CD4-positive, alpha-beta memory T cell (primary cell): ENCODE data around the gene CTDSP2. TPM values are rescaled to one million over a fixed set of nuclear protein-coding genes. Genes with fewer than 3 reads are reported as not detected.

Source experiments
- CTCF ChIA-PET: fragments of 350-600 bp; sonication (Branson Sonifier 250); formaldehyde crosslinking; loops from one replicate; lab custom pipeline; 2021; ENCODE audit warnings: inconsistent platforms; ENCODE audit not compliant: partially characterized antibody; lab: Charles Lee
- POLR2A ChIA-PET: fragments of 350-600 bp; sonication (Branson Sonifier 250); formaldehyde crosslinking; loops from one replicate; lab custom pipeline; 2021; ENCODE audit not compliant: partially characterized antibody; lab: Charles Lee
- DNase-seq, 5 donors: peaks; one replicate each; pipeline versions ENCODE4 v3.0.0 to v3.0.0-alpha.2; 2020 to 2022; ENCODE audit warnings: mixed read lengths in 1 of 5
- H3K27ac ChIP-seq: one replicate; pipeline ENCODE4 v1.7.0; 2013; ENCODE audit warnings: low read depth, low read length
- H3K27me3 ChIP-seq: 2 replicates; pipeline ENCODE4 v1.7.0; 2013; ENCODE audit warnings: mild to moderate bottlenecking, low read length, moderate library complexity; ENCODE audit not compliant: insufficient read depth
- H3K36me3 ChIP-seq: 2 replicates; pipeline ENCODE4 v1.7.0; 2013; ENCODE audit warnings: mild to moderate bottlenecking, low read length, moderate library complexity; ENCODE audit not compliant: insufficient read depth
- H3K4me1 ChIP-seq: 2 replicates; pipeline ENCODE4 v1.7.0; 2013; ENCODE audit warnings: mild to moderate bottlenecking, low read length, moderate library complexity; ENCODE audit not compliant: insufficient read depth
- H3K4me3 ChIP-seq, 2 donors: one replicate each; pipeline ENCODE4 v1.7.0; 2013; ENCODE audit warnings: low read length in 2 of 2, mild to moderate bottlenecking in 1 of 2
- H3K9me3 ChIP-seq, 2 donors: one replicate each; pipeline ENCODE4 v1.7.0; 2013; ENCODE audit warnings: low read length in 2 of 2, control low read depth in 1 of 2; ENCODE audit not compliant: control insufficient read depth in 1 of 2
- H3K27ac Mint-ChIP-seq, 7 donors: one replicate each; pipeline ENCODE4 v1.8.0; 2020 to 2021; ENCODE audit warnings: mixed read lengths in 7 of 7, mild to moderate bottlenecking in 6 of 7, inconsistent platforms in 3 of 7, moderate library complexity in 3 of 7
- H3K27me3 Mint-ChIP-seq, 2 donors: one replicate each; pipeline ENCODE4 v1.8.0; 2020 to 2021; ENCODE audit warnings: mixed read lengths in 2 of 2
- H3K36me3 Mint-ChIP-seq, 2 donors: one replicate each; pipeline ENCODE4 v1.8.0; 2020 to 2021; ENCODE audit warnings: mixed read lengths in 2 of 2, inconsistent platforms in 1 of 2, mild to moderate bottlenecking in 1 of 2
- H3K4me1 Mint-ChIP-seq, 4 donors: one replicate each; pipeline ENCODE4 v1.8.0; 2020 to 2021; ENCODE audit warnings: mixed read lengths in 4 of 4, mild to moderate bottlenecking in 1 of 4
- H3K4me3 Mint-ChIP-seq, 8 donors: one replicate each; pipeline ENCODE4 v1.8.0; 2020 to 2021; ENCODE audit warnings: mixed read lengths in 8 of 8, mild to moderate bottlenecking in 7 of 8, moderate library complexity in 6 of 8, inconsistent platforms in 3 of 8
- H3K9me3 Mint-ChIP-seq, 8 donors: one replicate each; pipeline ENCODE4 v1.8.0; 2020 to 2021; ENCODE audit warnings: mixed read lengths in 8 of 8, mild to moderate bottlenecking in 5 of 8, inconsistent platforms in 3 of 8, moderate library complexity in 1 of 8
- intact Hi-C: fragments of 100-400 bp; cut with micrococcal nuclease; formaldehyde crosslinking; loops from one replicate; pipeline ENCODE4 v1.15.1; 2023
- polyA plus RNA-seq, 2 donors: library from polyadenylated mRNA; unstranded; fragments of 300-500 nt; fragmentation: Illumina TruSeq; gene quantifications; one replicate each; pipeline ENCODE4 v1.2.3, GENCODE V29; 2021
- total RNA-seq, 2 experiments: library from RNA; stranded (reverse); gene quantifications; one replicate each; pipeline ENCODE4 v1.2.3, GENCODE V29; 2021

Gene CTDSP2
- total and polyA plus RNA-seq, 4 experiments from 2014 or later: 57.7 to 285 (median 174) TPM

DNA sequence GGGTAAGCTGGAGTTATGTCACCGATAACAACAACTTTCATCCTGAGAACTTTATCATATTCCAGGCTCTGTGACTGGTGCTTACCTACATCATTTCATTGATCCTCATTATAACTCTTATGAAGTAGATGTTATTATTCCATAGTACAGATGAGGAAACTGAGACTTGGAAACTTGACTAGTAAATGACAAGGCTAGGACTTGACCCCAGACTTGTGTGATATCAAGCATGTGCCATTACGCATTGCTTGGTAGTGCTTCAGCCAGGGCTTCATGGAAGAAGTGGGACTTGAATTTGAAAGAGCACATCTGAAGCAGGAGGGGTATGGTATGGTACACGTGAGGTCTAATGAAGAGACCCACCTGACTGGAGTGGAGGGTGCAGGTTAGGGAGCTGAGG is 39.9 kb downstream of the CTDSP2 start:
- H3K36me3 Mint-ChIP-seq: peaks cover 9 to 58% of the 10 kb centered on the region in 2 donors
- no peak overlapping the region for H3K4me3 Mint-ChIP-seq
- POLR2A ChIA-PET: interaction anchor here (0.6 to 0.8 kb wide), 2 partner anchors 11 to 36 kb away, joined by 3 to 5 read pairs; partner anchors contain the start of gene AVIL
- H3K36me3 ChIP-seq: peaks cover 22% of the 10 kb centered on the region
- DNase-seq: no peak
- H3K4me1 Mint-ChIP-seq: peaks cover 0 to under 1% (median 0%) of the 10 kb centered on the region in 4 donors
- CTCF ChIA-PET: interaction anchor here (1.2 to 7.3 kb wide), 6 partner anchors 9 to 98 kb away, joined by 3 to 125 read pairs (median 4); no protein-coding TSS in a partner anchor
- H3K9me3 ChIP-seq: no peaks in the 10 kb centered on the region
- no peaks in the 10 kb centered on the region for H3K4me1 ChIP-seq
- intact Hi-C loops: no loop called here
- peaks cover 0 to 1% (median 0%) of the 10 kb centered on the region in 8 donors for H3K9me3 Mint-ChIP-seq
- H3K27ac ChIP-seq: no peak overlapping the region
- no peaks in the 10 kb centered on the region for H3K27me3 ChIP-seq
- no peaks in the 10 kb centered on the region for H3K27me3 Mint-ChIP-seq
- no peak overlapping the region for H3K4me3 ChIP-seq
- H3K27ac Mint-ChIP-seq: peak overlapping the region in 3 of 7 donors; percentile 61 to 73 (median 72)

DNA sequence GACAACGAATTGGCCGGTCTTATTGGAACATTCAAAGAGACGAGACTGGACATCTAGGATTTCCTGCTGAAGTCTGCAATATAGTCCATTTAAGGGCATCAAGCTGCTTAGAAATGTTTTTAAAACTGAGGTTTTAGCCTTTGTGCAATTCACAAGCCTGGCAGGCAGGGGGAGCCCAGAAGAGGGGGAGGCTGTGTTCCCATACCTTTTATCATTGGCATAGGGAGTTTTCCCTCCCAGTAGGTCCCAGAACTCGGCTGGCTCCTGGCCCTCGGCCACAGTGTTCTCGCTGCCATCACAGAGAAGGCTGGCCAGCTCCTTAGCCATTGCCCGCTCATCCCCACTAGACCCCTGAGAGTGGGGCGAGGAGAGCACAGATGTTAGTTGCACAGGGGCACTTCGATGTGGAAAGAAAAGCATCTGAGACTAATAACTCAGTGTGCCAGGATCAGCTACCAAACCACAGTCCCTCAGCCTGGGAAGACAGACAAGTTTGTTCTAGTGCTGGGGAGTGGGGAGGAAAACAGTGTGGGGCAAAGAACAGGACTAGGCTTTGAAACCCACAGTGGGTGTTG is 43.1 kb downstream of the CTDSP2 start:
- ChIA-PET CTCF (interaction anchor here (0.6 to 7.3 kb wide), 21 partner anchors 9 to 170 kb away, joined by 3 to 125 read pairs (median 9); partner anchors contain the start of gene AVIL), POLR2A (interaction anchor here (0.7 to 2.0 kb wide), 4 partner anchors 9 to 100 kb away, joined by 3 to 10 read pairs (median 4); partner anchors contain the start of gene AVIL)
- Histone ChIP-seq H3K9me3 (no peaks in the 10 kb centered on the region), H3K4me1 (no peaks in the 10 kb centered on the region), H3K36me3 (peaks cover 30% of the 10 kb centered on the region), H3K27ac (no peak overlapping the region), H3K27me3 (no peaks in the 10 kb centered on the region), H3K4me3 (no peak overlapping the region)
- Mint-ChIP-seq H3K4me3 (no peak overlapping the region), H3K36me3 (peaks cover 15 to 61% of the 10 kb centered on the region in 2 donors), H3K4me1 (no peaks in the 10 kb centered on the region), H3K9me3 (peaks cover 0 to 1% (median 0%) of the 10 kb centered on the region in 8 donors), H3K27ac (peak overlapping the region in 4 of 7 donors; percentile 22 to 64 (median 33)), H3K27me3 (no peaks in the 10 kb centered on the region)
- intact Hi-C loops: loop anchor here (1.0 kb wide), 2 partner anchors 28 to 102 kb away; no protein-coding TSS in a partner anchor
- peak in 4 of 5 donors; percentile 13 to 31 (median 26) for DNase-seq

DNA sequence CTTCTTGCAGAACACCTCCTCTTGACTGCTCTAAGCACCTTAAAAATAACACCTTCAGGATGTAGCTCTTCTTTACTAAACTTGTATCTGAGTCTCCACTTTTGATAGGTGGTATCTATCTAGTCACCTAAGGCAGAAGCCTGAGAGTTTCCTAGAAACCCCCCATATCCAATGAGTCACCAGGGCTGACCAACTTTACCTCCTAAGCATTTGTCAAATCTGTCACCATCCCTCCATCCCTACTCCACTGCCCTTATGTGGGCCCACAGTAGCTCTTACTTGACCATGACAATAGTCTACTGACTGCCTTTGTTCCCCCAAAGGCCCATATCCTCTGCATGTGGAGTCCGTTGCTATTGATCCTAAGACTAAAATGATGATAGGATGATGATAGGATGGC is 43.9 kb downstream of the CTDSP2 start:
- Histone ChIP-seq H3K9me3 (no peaks in the 10 kb centered on the region), H3K27me3 (no peaks in the 10 kb centered on the region), H3K4me3 (no peak overlapping the region), H3K36me3 (peaks cover 30% of the 10 kb centered on the region), H3K27ac (no peak overlapping the region), H3K4me1 (no peaks in the 10 kb centered on the region)
- H3K4me1 Mint-ChIP-seq: no peaks in the 10 kb centered on the region
- H3K4me3 Mint-ChIP-seq: no peak overlapping the region
- no peak for DNase-seq
- CTCF ChIA-PET: interaction anchor here (0.6 to 7.3 kb wide), 22 partner anchors 9 to 169 kb away, joined by 3 to 125 read pairs (median 8); partner anchors contain the start of genes AVIL and TSFM
- H3K9me3 Mint-ChIP-seq: peaks cover 0 to 1% (median 0%) of the 10 kb centered on the region in 8 donors
- H3K27ac Mint-ChIP-seq: peak overlapping the region in 2 of 7 donors; percentile 9 to 78
- H3K36me3 Mint-ChIP-seq: peaks cover 15 to 59% of the 10 kb centered on the region in 2 donors
- H3K27me3 Mint-ChIP-seq: no peaks in the 10 kb centered on the region
- POLR2A ChIA-PET: interaction anchor here (1.3 to 2.0 kb wide), 4 partner anchors 9 to 103 kb away, joined by 3 to 10 read pairs (median 4); partner anchors contain the start of gene AVIL
- intact Hi-C loops: loop anchor here (1.0 kb wide), 2 partner anchors 29 to 103 kb away; no protein-coding TSS in a partner anchor

DNA sequence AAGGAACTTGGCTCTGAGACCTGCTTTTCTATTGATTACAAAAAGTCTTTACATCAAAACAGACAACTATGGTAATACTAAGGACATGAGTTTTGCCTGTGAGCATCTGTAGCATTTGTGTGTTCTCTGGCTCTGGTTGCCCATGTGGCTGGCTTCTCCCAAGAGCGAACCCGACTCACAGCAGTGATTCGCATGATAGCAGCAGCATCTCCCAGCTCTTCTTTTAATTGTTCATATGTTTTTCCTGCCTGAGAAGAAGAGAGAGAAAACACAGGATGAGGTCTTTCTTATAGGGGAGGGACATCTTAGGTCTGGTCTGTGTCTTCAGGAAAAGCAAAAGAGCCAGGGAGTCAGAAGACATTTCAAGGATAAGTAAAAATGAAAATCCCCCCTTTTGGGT is 45.6 kb downstream of the CTDSP2 start:
- POLR2A ChIA-PET: interaction anchor here (1.4 kb wide), 1 partner anchor 105 kb away, joined by 3 read pairs; no protein-coding TSS in a partner anchor
- H3K36me3 Mint-ChIP-seq: peaks cover 28 to 59% of the 10 kb centered on the region in 2 donors
- intact Hi-C loops: no loop called here

GRCh38 chr12:57797933-57798332 is 48.6 kb downstream of the CTDSP2 start:
- Histone ChIP-seq H3K27me3 (no peaks in the 10 kb centered on the region), H3K9me3 (no peaks in the 10 kb centered on the region), H3K36me3 (peaks cover 51% of the 10 kb centered on the region), H3K4me1 (no peaks in the 10 kb centered on the region), H3K4me3 (no peak overlapping the region), H3K27ac (no peak overlapping the region)
- H3K27ac Mint-ChIP-seq: peak overlapping the region in 1 of 7 donors; percentile 63
- ChIA-PET POLR2A (no interaction called here), CTCF (interaction anchor here (1.0 to 2.0 kb wide), 6 partner anchors 8 to 107 kb away, joined by 3 to 6 read pairs (median 4); partner anchors contain the start of gene TSFM)
- no peaks in the 10 kb centered on the region for H3K9me3 Mint-ChIP-seq
- H3K36me3 Mint-ChIP-seq: peaks cover 44 to 72% of the 10 kb centered on the region in 2 donors
- no peak for DNase-seq
- no peak overlapping the region for H3K4me3 Mint-ChIP-seq
- H3K4me1 Mint-ChIP-seq: peaks cover 0 to under 1% (median 0%) of the 10 kb centered on the region in 4 donors
- intact Hi-C loops: no loop called here
- no peaks in the 10 kb centered on the region for H3K27me3 Mint-ChIP-seq

More for the DNA sequence above, 45.6 kb downstream of the CTDSP2 start:
- Mint-ChIP-seq H3K4me1 (no peaks in the 10 kb centered on the region), H3K9me3 (no peaks in the 10 kb centered on the region), H3K27me3 (no peaks in the 10 kb centered on the region), H3K4me3 (no peak overlapping the region), H3K27ac (peak overlapping the region in 2 of 7 donors; percentile 41 to 66)
- CTCF ChIA-PET: interaction anchor here (1.3 to 7.3 kb wide), 6 partner anchors 41 to 105 kb away, joined by 4 to 125 read pairs (median 10); no protein-coding TSS in a partner anchor
- no peak for DNase-seq
- Histone ChIP-seq H3K27ac (no peak overlapping the region), H3K9me3 (no peaks in the 10 kb centered on the region), H3K36me3 (peaks cover 35% of the 10 kb centered on the region), H3K4me3 (no peak overlapping the region), H3K27me3 (no peaks in the 10 kb centered on the region), H3K4me1 (no peaks in the 10 kb centered on the region)

DNA sequence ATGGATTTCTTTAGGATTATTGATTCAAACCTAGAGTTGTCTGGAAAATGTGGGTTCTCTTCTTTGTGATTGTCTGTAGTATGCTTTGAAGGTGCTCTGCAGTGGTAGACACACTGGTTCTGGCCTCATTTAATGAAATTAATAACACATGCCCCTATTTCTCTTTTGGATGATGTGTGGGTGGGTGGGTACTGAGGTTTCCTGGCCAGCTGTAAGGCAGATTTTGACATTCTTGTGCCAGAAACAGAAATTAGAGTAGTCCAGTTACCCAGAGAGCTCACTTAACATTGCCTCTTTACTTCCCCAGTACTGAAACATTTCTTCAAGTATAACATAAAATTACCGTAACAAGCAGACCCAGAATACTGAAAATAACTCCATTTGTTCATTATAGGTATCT is 49.5 kb downstream of the CTDSP2 start:
- DNase-seq: no peak
- Mint-ChIP-seq H3K4me1 (peaks cover 0 to 3% (median 0%) of the 10 kb centered on the region in 4 donors), H3K4me3 (no peak overlapping the region), H3K36me3 (peaks cover 47 to 71% of the 10 kb centered on the region in 2 donors), H3K27ac (peak overlapping the region in 2 of 7 donors; percentile 14 to 62), H3K9me3 (no peaks in the 10 kb centered on the region), H3K27me3 (no peaks in the 10 kb centered on the region)
- peaks cover 50% of the 10 kb centered on the region for H3K36me3 ChIP-seq
- CTCF ChIA-PET: interaction anchor here (1.0 to 2.0 kb wide), 5 partner anchors 14 to 108 kb away, joined by 3 to 6 read pairs (median 5); partner anchors contain the start of gene TSFM
- POLR2A ChIA-PET: no interaction called here
- H3K27ac ChIP-seq: no peak overlapping the region
- intact Hi-C loops: no loop called here
- no peaks in the 10 kb centered on the region for H3K4me1 ChIP-seq
- H3K27me3 ChIP-seq: no peaks in the 10 kb centered on the region
- H3K4me3 ChIP-seq: no peak overlapping the region
- no peaks in the 10 kb centered on the region for H3K9me3 ChIP-seq

GRCh38 chr12:57795354-57795753 is 51.2 kb downstream of the CTDSP2 start:
- no peak overlapping the region for H3K27ac Mint-ChIP-seq
- POLR2A ChIA-PET: no interaction called here
- Histone ChIP-seq H3K27me3 (no peaks in the 10 kb centered on the region), H3K36me3 (peaks cover 53% of the 10 kb centered on the region), H3K9me3 (no peaks in the 10 kb centered on the region), H3K27ac (no peak overlapping the region), H3K4me3 (no peak overlapping the region), H3K4me1 (no peaks in the 10 kb centered on the region)
- H3K4me3 Mint-ChIP-seq: no peak overlapping the region
- H3K27me3 Mint-ChIP-seq: no peaks in the 10 kb centered on the region
- intact Hi-C loops: no loop called here
- CTCF ChIA-PET: no interaction called here
- no peak for DNase-seq
- no peaks in the 10 kb centered on the region for H3K9me3 Mint-ChIP-seq
- H3K36me3 Mint-ChIP-seq: peaks cover 52 to 69% of the 10 kb centered on the region in 2 donors
- H3K4me1 Mint-ChIP-seq: peaks cover 0 to 4% (median 0%) of the 10 kb centered on the region in 4 donors
